IPS-NIHi7 (cell line): ENCODE results near the gene PLEKHG4.
A peak's percentile ranks its signal among the peaks of the same experiment; 100 is the strongest.

Experiments used
- DNase-seq: peaks from one replicate; pipeline ENCODE4 v3.0.0; 2012; ENCODE audit warnings: mixed read lengths; ENCODE audit errors: extremely low spot score

The PLEKHG4 gene

GRCh38 chr16:67326472-67327309, 47.4 kb downstream of the PLEKHG4 start, which contains the start of the genes KCTD19 and LRRC36:
KCTD19 (minus strand) TSS chr16:67326741; CDS start chr16:67326707, 34 bp downstream.
LRRC36 (plus strand) TSS chr16:67326815; CDS start chr16:67326863, 48 bp downstream.
- DNase-seq, result peak; percentile 100

- no peak for DNase-seq
Measured at GRCh38 chr16:67327743-67328142, 48.4 kb downstream of the PLEKHG4 start.

- no peak for DNase-seq
Measured at GRCh38 chr16:67329901-67330300, 50.6 kb downstream of the PLEKHG4 start.

GRCh38 chr16:67333315-67333714, 54.0 kb downstream of the PLEKHG4 start:
- DNase-seq, result no peak

DNA sequence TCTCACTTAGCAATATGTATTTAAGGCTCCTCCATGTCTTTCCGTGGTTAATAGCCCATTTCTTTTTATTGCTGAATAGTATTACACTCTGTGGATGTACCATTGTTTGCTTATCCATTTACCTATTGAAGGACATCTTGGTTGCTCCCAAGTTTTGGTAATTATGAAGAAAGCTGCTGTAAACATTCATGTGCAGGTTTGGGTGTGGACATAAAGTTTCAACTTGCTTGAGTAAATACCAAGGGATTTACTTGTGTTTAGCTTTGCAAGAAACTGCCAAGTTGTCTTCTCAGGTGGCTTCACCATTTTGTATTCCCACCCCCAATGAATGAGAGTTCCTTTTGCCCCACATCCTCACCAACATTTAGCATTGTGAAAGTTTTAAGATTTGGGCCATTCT, 56.8 kb downstream of the PLEKHG4 start:
- no peak for DNase-seq

DNA sequence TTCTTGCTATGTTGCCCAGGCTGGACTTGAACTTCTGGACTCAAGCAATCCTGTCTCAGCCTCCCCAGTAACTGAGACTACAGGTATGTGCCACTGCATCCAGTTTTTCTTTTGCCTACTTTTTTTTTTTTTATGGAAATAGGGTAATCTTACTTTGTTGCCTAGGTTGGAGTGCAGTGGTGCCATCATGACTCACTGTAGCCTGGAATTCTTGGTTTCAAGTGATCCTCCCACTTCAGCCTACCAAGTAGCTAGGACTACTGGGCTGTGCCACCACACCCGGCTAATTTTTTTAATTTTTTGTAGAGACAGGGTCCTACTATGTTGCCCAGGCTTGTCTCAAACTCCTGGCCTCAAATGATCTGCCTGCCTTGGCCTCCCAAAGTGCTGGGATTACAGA, 57.3 kb downstream of the PLEKHG4 start:
- DNase-seq, result no peak
